Breast epithelium (tissue), 3 donors: ENCODE results near the gene ZNF879.

Experiments
- POLR2A ChIP-seq: fragments of 450-650 bp; IDR thresholded peaks from one replicate; pipeline ENCODE4 v1.6.1; 2016; ENCODE audit warnings: antibody characterized with exemption, mild to moderate bottlenecking, moderate library complexity
- POLR2AphosphoS5 ChIP-seq, 3 donors: sonication (generic); formaldehyde crosslinking; IDR thresholded peaks; one replicate each; pipeline ENCODE4 v1.6.1; 2017; ENCODE audit warnings: antibody characterized with exemption in 3 of 3
- TF ChIP-seq, protein P1 (sequence below), 3 donors: fragments of 450-650 bp; IDR thresholded peaks; one replicate each; pipeline ENCODE4 v1.5.1; 2016 to 2017; ENCODE audit warnings: antibody characterized with exemption in 3 of 3, mild to moderate bottlenecking in 3 of 3, moderate library complexity in 3 of 3

DNA sequence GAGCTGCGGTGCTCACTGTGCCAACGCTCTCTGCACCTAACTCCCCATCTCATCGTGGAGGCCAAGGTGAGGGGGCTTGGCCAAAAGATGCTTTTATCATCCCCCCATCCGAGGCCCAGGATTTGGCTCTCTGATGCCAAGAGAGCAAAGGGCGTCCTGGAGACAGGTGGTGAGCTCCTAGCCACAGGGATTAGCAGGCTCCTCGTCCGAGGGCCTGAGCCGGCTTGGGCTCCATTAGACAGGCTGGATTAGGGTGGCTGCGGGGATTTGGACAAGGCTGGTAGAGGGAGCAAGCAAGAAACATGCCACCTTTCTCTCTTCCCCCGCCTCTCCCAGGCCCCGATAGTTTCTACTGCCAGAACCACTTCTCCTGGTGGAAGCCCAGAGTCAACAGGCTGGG lies 27.4 kb upstream of the ZNF879 start:
- TF ChIP-seq, protein P1, sequence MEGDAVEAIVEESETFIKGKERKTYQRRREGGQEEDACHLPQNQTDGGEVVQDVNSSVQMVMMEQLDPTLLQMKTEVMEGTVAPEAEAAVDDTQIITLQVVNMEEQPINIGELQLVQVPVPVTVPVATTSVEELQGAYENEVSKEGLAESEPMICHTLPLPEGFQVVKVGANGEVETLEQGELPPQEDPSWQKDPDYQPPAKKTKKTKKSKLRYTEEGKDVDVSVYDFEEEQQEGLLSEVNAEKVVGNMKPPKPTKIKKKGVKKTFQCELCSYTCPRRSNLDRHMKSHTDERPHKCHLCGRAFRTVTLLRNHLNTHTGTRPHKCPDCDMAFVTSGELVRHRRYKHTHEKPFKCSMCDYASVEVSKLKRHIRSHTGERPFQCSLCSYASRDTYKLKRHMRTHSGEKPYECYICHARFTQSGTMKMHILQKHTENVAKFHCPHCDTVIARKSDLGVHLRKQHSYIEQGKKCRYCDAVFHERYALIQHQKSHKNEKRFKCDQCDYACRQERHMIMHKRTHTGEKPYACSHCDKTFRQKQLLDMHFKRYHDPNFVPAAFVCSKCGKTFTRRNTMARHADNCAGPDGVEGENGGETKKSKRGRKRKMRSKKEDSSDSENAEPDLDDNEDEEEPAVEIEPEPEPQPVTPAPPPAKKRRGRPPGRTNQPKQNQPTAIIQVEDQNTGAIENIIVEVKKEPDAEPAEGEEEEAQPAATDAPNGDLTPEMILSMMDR (IDR thresholded peaks at IDR 0.05) = no peak
- TF ChIP-seq POLR2A (no peak), POLR2AphosphoS5 (IDR thresholded peaks at IDR 0.05) (no peak)
